ENCODE results near the gene GPR158. TPM values are rescaled to one million over a fixed set of nuclear protein-coding genes. Genes with fewer than 3 reads are reported as not detected.

GPR158 gene
- total and polyA plus RNA-seq, 11 donors, result 0.05 TPM; not detected in 9

- TF ChIP-seq POLR2A (IDR thresholded peaks at IDR 0.05) (no peak), CTCF (IDR thresholded peaks at IDR 0.05) (no peak)
- DNase-seq (no peak), ATAC-seq (no peak)
- Histone ChIP-seq H3K27ac (no peak overlapping the region), H3K27me3 (no peaks in the 10 kb centered on the region), H3K9me3 (peaks cover 0 to 6% (median 0%) of the 10 kb centered on the region in 12 donors), H3K4me1 (no peaks in the 10 kb centered on the region), H3K4me3 (peak overlapping the region in 1 of 12 donors; percentile 4), H3K36me3 (no peaks in the 10 kb centered on the region)
- intact Hi-C loops (cut with DNase I), result no loop called here
- WGBS, 4 donors, result 87 to 89% (median 88%) methylated on average over 20 of the region's 20 CpGs
Observed at GRCh38 chr10:25465582-25466372, 291.0 kb downstream of the GPR158 start.

- intact Hi-C loops (cut with DNase I), result no loop called here
- Histone ChIP-seq H3K27me3 (no peaks in the 10 kb centered on the region), H3K36me3 (no peaks in the 10 kb centered on the region), H3K4me3 (no peak overlapping the region), H3K9me3 (peaks cover 0 to 10% (median 0%) of the 10 kb centered on the region in 12 donors), H3K27ac (no peak overlapping the region), H3K4me1 (no peaks in the 10 kb centered on the region)
- no peak for ATAC-seq
- no peak for TF ChIP-seq POLR2A (IDR thresholded peaks at IDR 0.05)
- no peak for DNase-seq
- WGBS, 4 donors, result 71 to 82% (median 79%) methylated on average over 8 of the region's 8 CpGs
Observed at GRCh38 chr10:25467881-25468280, 293.1 kb downstream of the GPR158 start.

- WGBS, 4 donors, result 74 to 84% (median 80%) methylated on average over 3 of the region's 3 CpGs
- Histone ChIP-seq H3K4me1 (no peaks in the 10 kb centered on the region), H3K36me3 (no peaks in the 10 kb centered on the region), H3K4me3 (no peak overlapping the region), H3K27me3 (no peaks in the 10 kb centered on the region), H3K9me3 (peaks cover 0 to 14% (median 5%) of the 10 kb centered on the region in 12 donors), H3K27ac (no peak overlapping the region)
- no peak for DNase-seq
- TF ChIP-seq CTCF (IDR thresholded peaks at IDR 0.05) (no peak), POLR2A (IDR thresholded peaks at IDR 0.05) (no peak)
- intact Hi-C loops (cut with DNase I), result loop anchor here in 1 of 10 donors (10.0 kb wide), 1 partner anchor 63 kb away; no protein-coding TSS in a partner anchor
- no peak for ATAC-seq
Observed at GRCh38 chr10:25481467-25481866, 306.7 kb downstream of the GPR158 start.

- H3K27me3 ChIP-seq, result no peaks in the 10 kb centered on the region
- H3K4me3 ChIP-seq, result no peak overlapping the region
- H3K36me3 ChIP-seq, result no peaks in the 10 kb centered on the region
- no peak overlapping the region for H3K27ac ChIP-seq
- no peak for DNase-seq
- H3K9me3 ChIP-seq, result peaks cover 0 to 14% (median 5%) of the 10 kb centered on the region in 12 donors
- TF ChIP-seq CTCF (IDR thresholded peaks at IDR 0.05), result no peak
- no peak for TF ChIP-seq POLR2A (IDR thresholded peaks at IDR 0.05)
- intact Hi-C loops (cut with DNase I), result loop anchor here in 1 of 10 donors (10.0 kb wide), 1 partner anchor 61 kb away; no protein-coding TSS in a partner anchor
- 68 to 82% (median 74%) methylated on average over 4 of the region's 4 CpGs for WGBS, 4 donors
- no peak for ATAC-seq
- H3K4me1 ChIP-seq, result no peaks in the 10 kb centered on the region
Observed at GRCh38 chr10:25483999-25484398, 309.2 kb downstream of the GPR158 start.
